HT1080 (cell line): ENCODE data around the gene TACSTD2. TPM values are rescaled to one million over a fixed set of nuclear protein-coding genes. Genes with fewer than 3 reads are reported as not detected.
"Not testable (repeated sequence)": the region's sequence is repeated elsewhere in the genome, so short reads cannot be mapped to it uniquely, and the experiment has no call there.

Source experiments
- DNase-seq: peaks from one replicate; pipeline ENCODE4 v3.0.0-alpha.2; 2015; ENCODE audit warnings: low read depth
- polyA plus RNA-seq, 2 experiments: library from polyadenylated mRNA; depleted of rRNA; stranded (reverse); fragments of >200 nt; gene quantifications; 2 replicates each; pipeline ENCODE4 v1.2.3, GENCODE V29; 2015
- total RNA-seq: library from RNA; depleted of rRNA; stranded (reverse); fragments of >200 nt; shearing (Covaris generic); gene quantifications from 2 replicates; pipeline ENCODE4 v1.2.3, GENCODE V29; 2014; rRNA removed

The TACSTD2 gene, protein sequence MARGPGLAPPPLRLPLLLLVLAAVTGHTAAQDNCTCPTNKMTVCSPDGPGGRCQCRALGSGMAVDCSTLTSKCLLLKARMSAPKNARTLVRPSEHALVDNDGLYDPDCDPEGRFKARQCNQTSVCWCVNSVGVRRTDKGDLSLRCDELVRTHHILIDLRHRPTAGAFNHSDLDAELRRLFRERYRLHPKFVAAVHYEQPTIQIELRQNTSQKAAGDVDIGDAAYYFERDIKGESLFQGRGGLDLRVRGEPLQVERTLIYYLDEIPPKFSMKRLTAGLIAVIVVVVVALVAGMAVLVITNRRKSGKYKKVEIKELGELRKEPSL
- not detected in 2 replicates for total RNA-seq
- polyA plus RNA-seq (2015; cell fraction: cytosol; rRNA removed): not detected in 2 replicates
- 0.08 and 0.60 TPM in 2 replicates for polyA plus RNA-seq (2015; cell fraction: nucleus; rRNA removed)

DNA sequence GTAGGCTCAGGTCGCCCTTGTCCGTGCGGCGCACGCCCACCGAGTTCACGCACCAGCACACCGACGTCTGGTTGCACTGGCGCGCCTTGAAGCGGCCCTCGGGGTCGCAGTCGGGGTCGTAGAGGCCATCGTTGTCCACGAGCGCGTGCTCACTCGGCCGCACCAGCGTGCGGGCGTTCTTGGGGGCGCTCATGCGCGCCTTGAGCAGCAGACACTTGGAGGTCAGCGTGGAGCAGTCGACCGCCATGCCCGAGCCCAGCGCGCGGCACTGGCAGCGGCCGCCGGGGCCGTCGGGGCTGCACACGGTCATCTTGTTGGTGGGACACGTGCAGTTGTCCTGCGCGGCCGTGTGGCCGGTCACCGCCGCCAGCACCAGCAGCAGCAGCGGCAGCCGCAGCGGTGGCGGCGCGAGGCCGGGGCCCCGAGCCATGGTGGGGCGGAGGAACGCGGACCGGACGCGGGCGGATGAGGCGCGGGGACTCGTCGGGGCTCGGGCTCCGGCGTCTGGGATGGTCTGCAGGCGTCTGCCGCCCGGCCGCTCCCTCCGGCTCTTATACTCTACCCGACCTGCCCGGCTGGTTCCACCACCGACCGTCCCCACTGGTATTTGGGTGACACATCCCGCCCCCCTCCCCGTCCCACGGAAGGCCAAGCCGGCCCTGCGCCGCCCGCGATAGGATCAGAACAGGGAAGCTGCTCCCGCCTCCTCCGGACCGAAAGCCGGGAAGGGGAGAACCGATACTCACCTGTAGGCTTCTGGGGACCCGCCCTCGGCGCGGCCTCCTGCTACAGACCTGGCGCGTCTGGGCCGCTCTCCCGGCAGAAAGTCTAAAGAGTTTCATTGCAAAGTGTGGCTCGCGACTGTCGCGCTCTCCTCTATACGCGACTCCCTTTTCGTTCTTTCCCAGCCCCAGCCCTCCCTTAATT, at the start of gene TACSTD2:
TACSTD2 (minus strand) TSS at position 526 of the 927 bp plus-strand sequence; CDS start at position 430, 96 bp downstream.
- DNase-seq: no peak

DNA sequence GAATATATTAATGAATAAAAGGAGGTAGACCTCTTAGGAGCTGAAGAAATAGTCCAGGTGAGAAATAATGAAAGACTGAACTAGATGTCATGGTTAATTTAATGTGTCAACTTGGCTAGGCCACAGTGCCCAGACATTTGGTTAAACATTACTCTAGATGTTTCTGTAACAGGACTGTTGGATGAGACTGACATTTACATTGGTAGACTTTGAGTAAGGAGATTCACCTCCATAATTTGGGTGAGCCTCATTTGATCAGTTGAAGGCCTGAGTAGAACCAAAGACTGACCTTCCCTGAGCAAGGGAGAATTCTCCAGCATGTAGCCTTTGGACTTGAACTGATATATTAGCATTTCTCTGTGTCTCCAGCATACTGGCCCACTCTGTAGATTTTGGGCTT, 49.2 kb upstream of the TACSTD2 start:
- DNase-seq: no peak

DNA sequence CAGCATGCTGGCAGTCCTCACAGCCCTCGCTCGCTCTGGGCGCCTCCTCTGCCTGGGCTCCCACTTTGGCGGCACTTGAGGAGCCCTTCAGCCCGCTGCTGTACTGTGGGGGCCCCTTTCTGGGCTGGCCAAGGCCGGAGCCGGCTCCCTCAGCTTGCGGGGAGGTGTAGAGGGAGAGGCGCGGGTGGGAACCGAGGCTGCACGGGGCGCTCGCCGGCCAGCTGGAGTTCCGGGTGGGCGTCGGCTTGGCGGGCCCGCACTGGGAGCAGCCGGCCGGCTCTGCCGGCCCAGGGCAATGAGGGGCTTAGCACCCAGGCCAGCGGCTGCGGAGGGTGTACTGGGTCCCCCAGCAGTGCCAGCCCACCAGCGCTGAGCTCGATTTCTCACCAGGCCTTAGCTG, 46.2 kb upstream of the TACSTD2 start:
- not testable (repeated sequence) for DNase-seq

DNA sequence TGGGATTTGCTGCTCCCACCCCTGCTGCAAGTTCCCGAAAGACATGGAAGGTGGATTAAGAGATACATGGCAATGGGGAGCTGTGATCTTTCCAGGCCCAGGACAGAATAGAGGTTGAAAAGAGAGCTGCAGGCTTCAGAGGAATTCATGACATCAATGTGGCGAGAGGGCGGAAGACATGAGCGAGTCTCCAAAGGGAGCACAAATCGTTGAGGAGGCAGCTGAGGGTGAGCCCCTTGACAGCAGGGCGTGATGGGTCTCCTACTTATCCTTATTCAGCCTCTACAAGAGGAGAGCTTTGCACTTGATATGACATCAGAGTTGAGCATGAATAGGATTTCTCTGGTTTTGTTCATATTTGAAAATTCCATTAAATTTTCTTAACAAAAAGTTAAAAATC, 45.5 kb upstream of the TACSTD2 start:
- DNase-seq: no peak

DNA sequence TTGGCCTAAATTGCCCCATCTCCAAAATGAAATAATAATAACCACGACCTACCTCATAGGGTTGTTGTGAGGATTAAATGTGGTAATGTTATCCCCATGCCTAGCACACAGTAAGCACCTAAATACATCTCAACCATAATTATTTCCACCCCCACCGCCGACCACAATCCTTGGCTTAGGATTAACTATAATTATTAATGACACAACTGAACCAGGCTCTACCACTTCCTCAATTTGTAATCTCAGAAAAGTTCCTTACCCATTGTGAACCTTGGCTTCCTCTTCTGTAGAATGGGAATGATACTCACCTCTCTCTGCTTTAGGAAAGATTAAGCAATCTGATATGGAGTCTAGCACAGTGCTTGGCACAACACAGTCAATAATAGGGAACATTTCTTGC, 44.3 kb upstream of the TACSTD2 start:
- no peak for DNase-seq

DNA sequence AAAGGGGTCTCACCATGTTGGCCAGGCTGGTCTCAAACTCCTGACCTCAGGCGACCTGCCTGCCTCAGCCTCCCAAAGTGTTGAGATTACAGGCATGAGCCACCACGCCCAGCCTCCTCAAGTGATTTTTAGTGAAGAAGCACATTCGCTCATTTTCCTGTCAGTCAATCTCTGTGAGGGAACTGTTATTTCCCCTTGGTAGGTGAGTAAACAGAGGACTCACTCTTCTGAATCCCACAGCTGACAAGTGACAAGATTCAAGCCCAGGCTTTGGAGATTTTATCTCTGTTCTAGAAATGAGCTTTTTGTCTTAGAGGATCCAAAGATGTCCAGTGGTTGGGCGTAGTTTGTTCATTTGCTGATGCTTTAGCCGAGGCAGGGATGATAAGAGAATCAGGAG, 43.9 kb upstream of the TACSTD2 start:
- DNase-seq: no peak

DNA sequence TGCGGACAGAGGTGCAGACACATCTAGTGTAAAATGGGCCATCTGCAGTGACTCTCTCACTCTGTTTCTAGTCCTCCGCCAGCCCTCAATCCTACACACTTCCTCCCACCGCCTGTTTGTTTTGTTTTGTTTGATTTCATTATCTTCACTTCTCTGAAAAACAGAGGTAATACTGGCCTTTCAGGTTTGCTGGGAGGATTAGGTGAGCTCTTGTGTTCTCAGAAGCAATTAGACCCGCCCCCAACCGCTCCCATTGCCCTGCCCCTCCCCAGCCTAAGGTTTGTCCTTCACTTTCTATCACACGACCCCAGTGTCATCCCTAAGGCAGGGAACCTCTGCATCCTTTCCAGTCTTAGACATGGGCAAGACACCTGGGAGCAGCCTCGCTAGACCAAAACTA, 43.2 kb upstream of the TACSTD2 start:
- DNase-seq: no peak

DNA sequence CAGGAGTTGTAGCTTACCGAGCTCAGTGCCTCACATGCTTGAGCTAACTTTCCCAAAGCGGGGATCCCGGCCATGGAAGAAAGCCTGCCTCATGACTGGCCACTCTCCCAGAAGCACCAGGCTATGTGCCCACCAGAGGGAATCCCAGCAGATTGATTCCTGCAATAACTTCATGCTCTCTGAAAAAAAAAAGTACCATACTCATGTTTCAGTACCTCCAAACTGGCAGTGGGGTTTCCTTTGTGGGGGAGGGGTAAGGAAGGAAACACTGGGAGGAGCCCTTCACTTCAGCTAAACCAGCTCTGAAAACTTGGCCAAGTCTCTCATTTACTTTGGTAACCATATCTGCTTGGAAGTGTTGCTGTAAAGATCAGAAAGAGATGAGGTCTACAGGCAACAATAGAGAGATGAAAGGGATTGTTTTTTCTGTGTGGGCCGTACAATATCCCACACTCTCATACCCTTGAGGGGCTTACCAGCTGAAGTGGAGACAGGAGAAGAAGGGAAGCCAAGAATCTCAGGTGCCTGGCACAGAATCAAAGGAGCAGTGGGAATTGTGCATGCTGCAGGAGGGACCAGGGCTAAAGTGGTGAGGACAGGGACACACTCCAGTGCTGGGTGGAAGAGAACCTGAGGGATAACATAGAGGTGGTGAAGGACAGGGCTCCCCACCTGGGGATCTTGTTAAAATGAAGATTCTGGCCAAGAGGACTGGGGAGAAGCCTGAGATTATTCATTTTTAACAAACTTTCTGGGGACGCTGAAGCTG, 42.4 kb upstream of the TACSTD2 start:
- no peak for DNase-seq

DNA sequence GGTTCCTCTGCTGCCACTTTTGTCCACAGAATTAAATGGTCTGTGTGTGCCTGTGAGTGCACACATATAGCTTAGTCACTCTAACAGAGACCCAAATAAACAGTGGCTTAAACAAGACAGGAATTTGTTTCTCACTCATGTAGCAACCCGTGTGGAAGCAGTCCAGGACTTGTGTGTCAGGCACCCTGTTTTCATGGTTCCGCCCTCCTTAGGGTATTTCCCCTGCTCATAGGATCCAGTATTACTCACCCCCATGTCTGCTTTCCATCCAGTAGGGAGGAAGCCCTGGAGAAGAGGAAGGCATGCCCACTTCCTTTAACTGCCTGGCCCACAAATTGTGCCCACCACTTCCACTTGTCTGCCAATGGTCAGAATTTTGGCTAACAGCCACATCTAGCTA, 41.3 kb upstream of the TACSTD2 start:
- peak; percentile 96 for DNase-seq

DNA sequence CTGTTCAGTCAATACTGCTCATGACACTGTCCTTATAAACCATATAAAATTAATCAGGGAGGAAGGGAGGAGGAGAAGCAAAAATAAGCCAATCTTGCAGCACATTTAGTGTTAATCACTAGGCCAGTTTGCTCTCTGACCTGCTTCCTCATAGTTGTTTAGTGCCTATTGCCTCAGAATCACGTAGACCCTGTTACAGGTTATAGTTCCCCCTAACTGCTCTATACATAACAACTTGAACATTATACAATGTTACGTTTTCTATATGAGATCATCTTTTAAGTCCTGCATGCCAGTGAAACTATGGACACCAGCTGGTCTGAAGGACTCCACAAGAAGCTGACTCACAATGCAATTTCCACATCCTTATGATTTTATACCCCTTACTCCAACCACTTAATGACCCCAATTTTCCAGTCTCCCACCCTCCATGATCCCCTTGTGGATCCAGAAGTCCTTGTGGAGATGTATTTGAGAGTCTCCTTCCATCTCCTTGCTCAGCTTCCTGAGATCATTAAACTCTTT, 34.9 kb upstream of the TACSTD2 start:
- no peak for DNase-seq

DNA sequence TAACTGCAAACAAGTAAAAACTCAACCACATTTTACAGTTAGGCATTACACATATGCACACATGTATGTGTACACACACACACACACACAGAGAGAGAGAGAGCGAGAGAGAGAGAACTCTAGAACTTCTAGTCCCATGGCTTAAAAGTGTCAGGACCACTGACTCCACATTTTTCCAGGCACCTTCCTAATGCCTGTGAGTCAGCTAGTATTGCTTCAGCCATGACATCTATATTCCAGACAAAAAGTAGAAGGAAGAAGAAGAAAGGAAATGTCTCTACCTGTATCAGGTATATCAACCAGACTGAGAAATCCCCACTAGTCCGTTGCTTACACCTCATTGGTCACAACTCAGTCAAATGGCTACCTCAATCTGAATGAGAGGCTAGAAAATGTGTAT, 31.9 kb upstream of the TACSTD2 start:
- no peak for DNase-seq

DNA sequence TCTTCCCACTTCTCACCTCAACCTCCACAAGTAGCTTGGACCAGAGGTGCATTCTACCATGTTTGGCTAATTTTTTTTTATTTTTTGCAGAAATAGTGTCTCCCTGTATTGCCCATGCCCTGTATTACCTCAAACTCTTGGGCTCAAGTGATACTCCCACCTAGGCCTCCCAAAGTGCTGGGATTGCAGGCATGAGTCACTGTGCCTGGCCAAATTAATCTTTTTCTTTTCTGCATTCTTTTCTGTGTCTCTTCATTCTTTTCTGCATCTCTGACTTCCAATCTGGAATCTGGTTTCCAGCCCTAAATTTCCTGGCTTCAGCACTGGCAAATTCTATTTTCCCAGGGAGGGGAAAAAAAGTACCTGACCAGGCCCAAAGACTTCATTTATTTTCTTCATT, 31.2 kb upstream of the TACSTD2 start:
- no peak for DNase-seq

DNA sequence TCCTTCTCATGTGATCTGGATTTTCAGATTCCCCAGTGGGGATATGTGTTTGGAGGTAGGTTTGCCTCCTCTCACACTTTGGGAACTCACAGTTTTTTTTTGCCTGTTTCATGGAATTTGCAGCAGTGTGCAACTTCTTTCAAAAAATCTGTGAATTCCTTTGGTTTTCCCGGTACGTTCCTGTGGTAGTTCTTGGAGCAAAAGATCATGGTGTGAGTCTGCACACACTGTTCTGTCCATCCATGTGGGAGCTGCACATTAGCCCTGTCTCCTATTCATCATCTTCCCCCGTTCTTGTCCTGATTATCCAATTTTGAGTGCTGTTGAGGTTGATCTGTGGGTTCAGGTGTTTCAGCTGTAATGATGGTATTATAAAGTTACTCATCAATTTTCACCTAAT, 30.3 kb upstream of the TACSTD2 start:
- DNase-seq: no peak

DNA sequence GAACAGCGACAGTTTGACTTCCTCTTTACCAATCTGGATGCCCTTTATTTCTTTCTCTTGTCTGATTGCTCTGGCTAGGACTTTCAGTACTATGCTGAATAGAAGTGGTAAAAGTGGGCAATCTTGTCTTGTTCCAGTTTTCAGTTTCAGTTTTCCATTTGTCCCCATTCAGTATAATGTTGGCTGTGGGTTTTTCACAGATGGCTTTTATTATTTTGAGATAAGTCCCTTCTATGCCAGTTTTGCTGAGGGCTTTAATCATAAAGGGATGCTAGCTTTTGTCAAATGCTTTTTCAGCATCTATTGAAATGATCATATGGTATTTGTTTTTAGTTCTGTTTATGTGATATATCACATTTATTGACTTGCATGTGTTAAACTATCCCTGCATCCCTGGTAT, 24.9 kb upstream of the TACSTD2 start:
- DNase-seq: not testable (repeated sequence)

DNA sequence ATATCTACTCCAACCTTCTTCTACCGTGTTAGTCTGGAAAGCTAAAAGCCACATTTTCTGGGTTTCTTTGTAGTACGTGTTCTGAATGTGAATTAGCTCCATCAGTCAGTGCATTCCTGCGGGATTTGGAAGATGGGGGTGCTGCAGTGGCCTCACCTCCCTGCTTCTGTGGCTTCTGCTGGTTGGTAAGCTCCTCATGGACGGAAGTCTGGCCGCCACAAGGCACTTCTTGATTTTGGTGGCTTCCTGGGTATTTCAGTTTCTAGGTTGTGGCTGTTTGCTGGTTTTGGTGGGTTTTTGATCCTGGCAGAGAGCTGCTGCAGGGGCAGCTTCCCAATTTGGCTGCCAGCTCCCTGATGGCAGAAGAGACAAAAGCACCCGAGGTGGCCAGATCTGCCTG, 20.9 kb upstream of the TACSTD2 start:
- DNase-seq: no peak

DNA sequence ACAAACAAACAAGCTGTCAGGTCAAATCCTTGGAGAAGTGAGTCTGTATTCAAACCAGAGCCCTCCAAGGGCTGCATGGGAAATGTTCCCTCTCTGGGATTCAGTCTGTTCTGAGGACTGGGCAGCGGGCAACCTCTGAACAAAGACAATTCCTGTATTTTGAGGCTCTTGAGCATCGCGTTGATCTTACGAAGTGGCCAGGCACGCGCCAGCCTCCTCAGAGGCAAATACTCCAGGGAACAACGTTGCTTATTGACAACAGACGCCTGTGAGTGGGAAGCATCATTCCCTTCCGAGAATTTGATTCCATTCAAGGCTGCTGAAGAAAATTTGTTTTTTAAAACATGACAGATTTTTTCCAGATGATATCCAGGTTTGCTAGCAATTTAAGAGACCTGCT, 20.0 kb upstream of the TACSTD2 start:
- no peak for DNase-seq

DNA sequence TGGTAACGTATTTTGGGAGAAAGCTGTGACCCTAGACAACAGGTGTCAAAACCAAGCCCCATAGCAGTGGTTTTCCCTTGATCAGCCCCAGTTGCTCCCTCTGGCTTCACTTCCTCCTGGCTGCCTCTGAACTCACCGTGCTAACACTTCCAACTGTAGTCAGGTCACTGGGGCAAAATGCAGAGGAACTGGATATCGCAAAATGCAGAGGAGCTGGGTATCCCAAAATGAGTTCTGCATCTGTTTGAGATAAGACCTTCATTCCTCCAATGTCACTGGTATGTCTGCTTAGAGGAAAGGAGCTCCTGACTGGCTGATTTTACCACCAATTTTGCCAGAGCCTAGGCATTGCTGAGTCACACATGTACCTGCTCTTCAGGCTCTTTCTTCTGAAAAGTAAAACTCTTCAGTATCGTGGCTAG, 19.6 kb upstream of the TACSTD2 start:
- no peak for DNase-seq

DNA sequence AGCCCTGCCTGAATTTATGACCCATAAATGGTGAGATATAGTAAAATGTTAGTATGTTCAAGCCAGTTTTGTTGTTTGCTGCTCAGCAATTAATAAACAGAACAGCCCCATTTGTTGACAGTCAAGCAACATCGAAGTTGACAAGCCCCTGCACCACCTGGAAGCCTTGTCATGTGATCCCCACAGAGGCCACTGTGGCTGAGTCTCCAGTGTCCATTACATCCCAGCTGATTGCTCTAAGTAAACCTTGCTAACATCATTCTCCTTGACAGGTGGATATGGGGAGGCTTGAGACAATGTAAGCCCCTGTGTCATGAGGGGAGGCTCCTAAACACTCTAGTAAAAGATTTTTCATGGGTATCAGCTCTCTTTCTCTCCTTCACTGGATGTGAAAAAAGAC, 17.5 kb upstream of the TACSTD2 start:
- no peak for DNase-seq

DNA sequence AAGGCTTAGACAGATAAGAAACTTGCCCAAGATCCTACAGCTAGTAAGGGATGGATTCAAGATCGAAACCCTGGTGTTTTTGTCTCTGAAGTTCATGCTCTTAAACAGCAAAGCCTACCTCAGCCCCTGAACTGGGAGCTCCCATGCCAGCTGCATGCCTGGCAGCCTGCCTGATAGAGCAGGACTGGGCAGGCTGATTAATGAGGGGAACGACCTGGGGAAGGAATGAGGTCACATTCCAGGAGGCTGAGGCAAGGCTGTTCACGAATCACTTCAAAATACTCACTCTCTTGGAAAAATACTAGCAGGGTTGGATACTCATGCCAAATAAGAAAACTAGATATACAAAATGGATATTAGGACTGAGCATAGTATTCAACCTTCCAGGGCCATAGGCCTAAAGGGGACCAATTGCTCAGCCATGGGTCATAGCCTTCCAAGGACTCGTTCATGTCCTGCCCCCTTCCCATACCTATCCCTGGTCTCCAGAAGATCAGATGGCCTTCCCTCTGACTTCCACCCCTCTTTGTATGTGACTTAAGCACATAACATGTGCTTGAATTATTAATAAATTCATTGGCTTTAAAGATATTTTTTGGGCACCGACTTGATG, 15.6 kb upstream of the TACSTD2 start:
- DNase-seq: peak; percentile 91

DNA sequence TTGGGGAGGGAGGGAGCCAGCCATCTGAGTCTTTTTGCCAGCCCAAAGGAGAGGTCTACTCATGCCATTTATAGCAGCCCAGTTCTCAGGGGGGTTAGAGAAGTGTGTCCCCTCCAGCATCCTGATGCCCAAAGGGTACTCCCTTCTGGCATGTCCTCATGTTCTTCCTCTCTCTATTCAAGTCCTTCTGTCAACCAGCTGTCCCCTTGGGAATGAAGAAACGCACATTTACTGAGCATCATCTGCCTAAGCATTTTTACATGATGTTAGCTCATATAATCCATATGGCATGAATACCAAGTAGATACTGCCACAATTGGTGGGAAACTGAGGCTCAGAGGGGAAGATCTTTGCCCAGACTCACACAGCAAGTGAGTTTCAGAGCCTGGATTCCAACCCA, 14.8 kb upstream of the TACSTD2 start:
- DNase-seq: no peak

DNA sequence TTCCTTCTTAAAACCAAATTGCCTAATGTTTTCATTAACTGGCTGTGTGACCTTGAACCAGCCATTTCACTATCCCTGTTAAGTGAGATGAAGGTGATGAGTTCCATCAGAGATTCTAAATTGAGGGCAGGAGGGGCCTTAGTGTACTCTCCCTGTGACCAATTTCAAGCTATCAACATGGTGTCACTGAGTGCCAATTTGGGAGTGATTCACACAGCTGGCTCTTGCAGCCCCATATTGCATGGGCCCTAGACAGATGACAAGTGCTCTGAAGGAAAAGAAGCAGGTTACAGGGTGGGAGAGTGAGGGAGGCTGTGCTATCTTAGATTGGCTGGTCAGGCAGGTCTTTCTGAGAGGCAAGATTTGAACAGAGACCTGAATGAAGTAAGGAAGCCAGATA, 13.0 kb upstream of the TACSTD2 start:
- no peak for DNase-seq
